PC-3 (cell line): ENCODE data around the gene CCM2L.

Experiments
- EZH2phosphoT487 ChIP-seq: fragments of 300-600 bp; sonication (generic); IDR thresholded peaks from 2 replicates; pipeline ENCODE4 v1.6.1; 2018; ENCODE audit warnings: mild to moderate bottlenecking, antibody characterized with exemption, low read length, borderline replicate concordance
- TF ChIP-seq, protein P1 (sequence below): fragments of 300-600 bp; sonication (generic); conservative IDR thresholded peaks from 2 replicates; pipeline ENCODE4 v1.5.1; 2017; ENCODE audit warnings: antibody characterized with exemption, low read depth, mild to moderate bottlenecking, low read length

- TF ChIP-seq, protein P1, sequence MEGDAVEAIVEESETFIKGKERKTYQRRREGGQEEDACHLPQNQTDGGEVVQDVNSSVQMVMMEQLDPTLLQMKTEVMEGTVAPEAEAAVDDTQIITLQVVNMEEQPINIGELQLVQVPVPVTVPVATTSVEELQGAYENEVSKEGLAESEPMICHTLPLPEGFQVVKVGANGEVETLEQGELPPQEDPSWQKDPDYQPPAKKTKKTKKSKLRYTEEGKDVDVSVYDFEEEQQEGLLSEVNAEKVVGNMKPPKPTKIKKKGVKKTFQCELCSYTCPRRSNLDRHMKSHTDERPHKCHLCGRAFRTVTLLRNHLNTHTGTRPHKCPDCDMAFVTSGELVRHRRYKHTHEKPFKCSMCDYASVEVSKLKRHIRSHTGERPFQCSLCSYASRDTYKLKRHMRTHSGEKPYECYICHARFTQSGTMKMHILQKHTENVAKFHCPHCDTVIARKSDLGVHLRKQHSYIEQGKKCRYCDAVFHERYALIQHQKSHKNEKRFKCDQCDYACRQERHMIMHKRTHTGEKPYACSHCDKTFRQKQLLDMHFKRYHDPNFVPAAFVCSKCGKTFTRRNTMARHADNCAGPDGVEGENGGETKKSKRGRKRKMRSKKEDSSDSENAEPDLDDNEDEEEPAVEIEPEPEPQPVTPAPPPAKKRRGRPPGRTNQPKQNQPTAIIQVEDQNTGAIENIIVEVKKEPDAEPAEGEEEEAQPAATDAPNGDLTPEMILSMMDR, result no peak
- no peak for TF ChIP-seq EZH2phosphoT487
Measured at GRCh38 chr20:31969991-31970390, 40.2 kb upstream of the CCM2L start.
